Activated T-helper 1 cell treated with anti-CD3 and anti-CD28 coated beads, Interleukin-12 subunit alpha, Interleukin-12 subunit beta, Interleukin-2, Interleukin-4 antibody, amounts not matched to agents 30 ng/mL and 10 ng/mL and 1 ng/mL, durations not matched to agents 14 hours and 24 hours and 36 hours (primary cell): ENCODE results near the gene CHST6. TPM values are rescaled to one million over a fixed set of nuclear protein-coding genes. Genes with fewer than 3 reads are reported as not detected.

Experiments
- DNase-seq: peaks from one replicate; pipeline ENCODE4 v3.0.0; 2021; ENCODE audit warnings: low spot score
- H3K27ac Mint-ChIP-seq: one replicate; pipeline ENCODE4 v1.8.0; 2021; ENCODE audit warnings: mild to moderate bottlenecking, mixed read lengths
- H3K27me3 Mint-ChIP-seq: one replicate; pipeline ENCODE4 v1.8.0; 2022; ENCODE audit warnings: mild to moderate bottlenecking, moderate library complexity, mixed read lengths; ENCODE audit not compliant: insufficient read depth
- H3K36me3 Mint-ChIP-seq: one replicate; pipeline ENCODE4 v1.8.0; 2021; ENCODE audit warnings: low read depth, mixed read lengths
- H3K4me1 Mint-ChIP-seq: one replicate; pipeline ENCODE4 v1.8.0; 2021; ENCODE audit warnings: low read depth, mixed read lengths
- H3K4me3 Mint-ChIP-seq: one replicate; pipeline ENCODE4 v1.8.0; 2021; ENCODE audit warnings: mild to moderate bottlenecking, moderate library complexity, mixed read lengths
- H3K9me3 Mint-ChIP-seq: one replicate; pipeline ENCODE4 v1.8.0; 2021; ENCODE audit warnings: mixed read lengths
- intact Hi-C: fragments of 100-400 bp; cut with micrococcal nuclease; formaldehyde crosslinking; loops from one replicate; pipeline ENCODE4 v1.15.1; 2024
- total RNA-seq: library from RNA; stranded (reverse); gene quantifications from 2 replicates; pipeline ENCODE4 v1.2.3, GENCODE V29; 2022

CHST6 gene
- total RNA-seq, 1 donor from 2014 or later: not detected

DNA sequence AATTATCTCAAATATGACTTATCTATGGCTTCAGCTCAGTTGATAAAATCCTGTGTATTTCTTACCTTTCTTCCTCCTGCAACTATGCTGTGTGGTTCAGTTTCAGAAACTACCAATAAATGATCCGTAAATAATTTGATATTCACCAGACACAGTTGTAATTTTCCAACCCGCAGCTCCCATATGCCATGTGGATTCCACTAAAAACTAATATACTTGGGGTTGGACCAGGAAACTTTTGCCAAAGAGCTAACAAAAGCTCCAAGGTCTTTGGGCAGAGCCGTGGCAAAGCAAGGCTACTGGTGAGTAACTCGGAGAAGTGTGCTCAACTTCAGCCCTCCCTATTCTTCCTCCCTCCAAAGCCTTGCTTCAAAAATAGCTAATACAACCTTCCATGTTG lies 2.3 kb upstream of the CHST6 start:
- Mint-ChIP-seq H3K9me3 (no peaks in the 10 kb centered on the region), H3K4me1 (no peaks in the 10 kb centered on the region), H3K27ac (no peak overlapping the region), H3K36me3 (no peaks in the 10 kb centered on the region), H3K27me3 (peaks cover 30% of the 10 kb centered on the region), H3K4me3 (no peak overlapping the region)
- no peak for DNase-seq
- intact Hi-C loops: no loop called here

DNA sequence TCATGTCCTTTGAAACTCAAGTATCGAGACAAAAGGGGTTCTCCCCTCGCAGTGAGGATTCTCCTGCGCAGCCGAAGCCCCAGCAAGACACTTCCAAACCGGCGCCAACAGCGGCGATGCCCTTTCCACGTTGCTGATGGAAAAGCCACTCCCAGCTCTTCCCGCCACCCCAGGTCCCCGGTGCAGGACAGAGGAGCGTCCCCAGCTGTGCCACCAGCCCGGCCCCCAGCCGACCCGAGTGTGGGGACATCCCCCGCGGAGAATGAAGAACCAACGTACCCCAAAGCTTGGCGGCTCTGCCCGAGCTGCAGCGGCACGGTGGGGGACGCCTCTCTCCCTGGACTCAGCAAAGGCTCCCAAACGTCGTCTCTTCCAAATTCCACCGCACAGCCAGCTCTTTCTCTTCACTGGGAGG lies 573 bp downstream of the CHST6 start:
- H3K9me3 Mint-ChIP-seq: no peaks in the 10 kb centered on the region
- no peak for DNase-seq
- H3K27ac Mint-ChIP-seq: no peak overlapping the region
- no peak overlapping the region for H3K4me3 Mint-ChIP-seq
- intact Hi-C loops: no loop called here
- H3K27me3 Mint-ChIP-seq: peaks cover 32% of the 10 kb centered on the region
- no peaks in the 10 kb centered on the region for H3K36me3 Mint-ChIP-seq
- no peaks in the 10 kb centered on the region for H3K4me1 Mint-ChIP-seq

DNA sequence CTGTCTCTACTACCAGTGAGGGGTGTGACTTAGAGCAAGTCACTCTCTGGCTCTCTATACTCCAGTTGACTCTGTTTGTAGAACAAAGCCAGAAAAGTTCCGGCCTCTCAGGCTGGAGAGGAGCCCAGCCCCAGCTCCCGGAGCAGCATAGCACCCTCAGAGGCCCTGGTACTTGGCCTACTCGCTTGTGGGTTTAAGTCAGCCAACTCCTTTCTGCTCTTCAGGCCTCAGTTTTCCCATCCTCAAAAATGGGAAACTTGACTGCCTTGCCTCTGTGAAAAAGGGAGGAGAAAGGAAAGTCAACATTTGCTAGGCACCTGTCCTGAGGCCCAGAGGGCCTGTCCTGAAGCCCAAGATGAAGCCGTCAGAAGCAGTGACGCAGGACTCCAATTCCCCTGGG lies 1.1 kb downstream of the CHST6 start:
- intact Hi-C loops: no loop called here
- no peak overlapping the region for H3K27ac Mint-ChIP-seq
- no peak for DNase-seq

DNA sequence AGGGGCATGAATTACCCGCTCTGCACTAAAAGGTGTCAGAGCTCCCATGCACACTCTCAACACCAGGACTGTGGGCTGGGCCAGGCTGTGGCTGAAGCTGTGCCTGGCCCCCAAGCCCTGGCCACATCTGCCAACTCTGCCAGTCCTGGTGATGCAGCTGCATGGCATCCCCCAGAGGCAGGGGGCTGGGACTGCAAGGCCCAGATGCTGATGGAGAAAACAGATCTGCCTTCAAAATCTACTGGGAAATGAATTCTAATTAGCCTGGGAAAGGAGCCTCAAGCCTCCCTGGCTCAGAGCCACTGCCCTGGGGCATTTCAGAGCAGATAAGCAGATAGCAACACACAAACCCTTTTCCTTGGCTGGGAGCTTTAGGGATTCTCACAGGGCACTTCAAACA lies 3.4 kb downstream of the CHST6 start:
- DNase-seq: no peak
- Mint-ChIP-seq H3K4me3 (no peak overlapping the region), H3K9me3 (no peaks in the 10 kb centered on the region), H3K27me3 (peaks cover 26% of the 10 kb centered on the region), H3K27ac (no peak overlapping the region), H3K4me1 (no peaks in the 10 kb centered on the region), H3K36me3 (no peaks in the 10 kb centered on the region)
- intact Hi-C loops: no loop called here

More for the DNA sequence above, 1.1 kb downstream of the CHST6 start:
- no peak overlapping the region for H3K4me3 Mint-ChIP-seq
- H3K4me1 Mint-ChIP-seq: no peaks in the 10 kb centered on the region
- no peaks in the 10 kb centered on the region for H3K9me3 Mint-ChIP-seq
- peaks cover 30% of the 10 kb centered on the region for H3K27me3 Mint-ChIP-seq
- H3K36me3 Mint-ChIP-seq: no peaks in the 10 kb centered on the region

DNA sequence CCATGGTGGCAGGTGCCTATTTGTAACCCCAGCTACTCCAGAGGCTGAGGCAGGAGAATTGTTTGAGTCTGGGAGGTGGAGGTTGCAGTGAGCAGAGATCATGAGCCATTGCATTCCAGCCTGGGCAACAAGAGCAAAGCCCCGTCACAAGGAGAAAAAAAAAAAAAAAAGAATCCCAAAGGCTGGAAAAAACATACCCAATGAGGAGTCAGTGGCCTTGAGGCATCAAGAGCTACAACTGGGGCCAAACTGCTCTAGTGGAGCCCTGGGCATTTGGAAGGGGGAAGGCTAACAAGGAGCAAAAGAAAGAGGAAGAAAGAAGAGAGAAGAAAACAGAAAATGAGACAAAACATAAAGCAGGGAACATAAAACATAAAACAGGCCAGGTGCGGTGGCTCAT lies 6.9 kb downstream of the CHST6 start:
- H3K27me3 Mint-ChIP-seq: peaks cover 17% of the 10 kb centered on the region
- no peak for DNase-seq
- H3K4me1 Mint-ChIP-seq: no peaks in the 10 kb centered on the region
- no peak overlapping the region for H3K27ac Mint-ChIP-seq
- H3K36me3 Mint-ChIP-seq: no peaks in the 10 kb centered on the region
- H3K9me3 Mint-ChIP-seq: no peaks in the 10 kb centered on the region
- H3K4me3 Mint-ChIP-seq: no peak overlapping the region
- intact Hi-C loops: no loop called here

DNA sequence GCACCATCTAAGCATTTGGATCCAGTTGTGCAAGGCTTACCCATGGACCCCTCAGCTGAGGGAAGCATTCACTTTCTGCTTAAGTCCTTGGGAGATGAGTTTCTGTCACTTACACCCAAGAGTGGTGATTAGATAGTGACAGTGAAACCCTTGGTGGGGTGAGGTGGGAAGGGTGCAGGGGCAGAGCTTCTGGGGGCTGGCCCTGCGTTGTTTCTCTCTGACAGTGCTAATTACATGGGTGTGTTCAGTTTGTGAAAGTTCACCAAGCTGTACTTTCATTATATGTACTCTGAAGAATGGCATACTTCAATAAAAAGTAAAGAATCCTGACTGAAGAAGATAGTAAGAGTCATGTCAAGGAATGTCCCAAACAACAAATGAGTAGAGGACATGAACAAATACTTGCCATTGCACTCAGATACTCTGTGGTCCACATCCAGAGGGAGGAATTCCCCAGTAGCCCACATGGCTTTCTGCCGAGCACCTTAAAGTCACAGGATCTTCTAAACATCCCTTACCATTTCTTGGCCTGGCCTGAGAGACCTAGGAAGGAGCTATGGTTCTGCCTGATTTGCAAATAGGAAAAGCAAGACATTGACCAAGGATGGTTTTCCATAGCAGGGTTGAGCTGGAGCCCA lies 8.4 kb downstream of the CHST6 start:
- intact Hi-C loops: no loop called here
- no peaks in the 10 kb centered on the region for H3K36me3 Mint-ChIP-seq
- no peak for DNase-seq
- H3K4me1 Mint-ChIP-seq: no peaks in the 10 kb centered on the region
- no peak overlapping the region for H3K27ac Mint-ChIP-seq
- peaks cover 11% of the 10 kb centered on the region for H3K27me3 Mint-ChIP-seq
- H3K4me3 Mint-ChIP-seq: no peak overlapping the region
- no peaks in the 10 kb centered on the region for H3K9me3 Mint-ChIP-seq

DNA sequence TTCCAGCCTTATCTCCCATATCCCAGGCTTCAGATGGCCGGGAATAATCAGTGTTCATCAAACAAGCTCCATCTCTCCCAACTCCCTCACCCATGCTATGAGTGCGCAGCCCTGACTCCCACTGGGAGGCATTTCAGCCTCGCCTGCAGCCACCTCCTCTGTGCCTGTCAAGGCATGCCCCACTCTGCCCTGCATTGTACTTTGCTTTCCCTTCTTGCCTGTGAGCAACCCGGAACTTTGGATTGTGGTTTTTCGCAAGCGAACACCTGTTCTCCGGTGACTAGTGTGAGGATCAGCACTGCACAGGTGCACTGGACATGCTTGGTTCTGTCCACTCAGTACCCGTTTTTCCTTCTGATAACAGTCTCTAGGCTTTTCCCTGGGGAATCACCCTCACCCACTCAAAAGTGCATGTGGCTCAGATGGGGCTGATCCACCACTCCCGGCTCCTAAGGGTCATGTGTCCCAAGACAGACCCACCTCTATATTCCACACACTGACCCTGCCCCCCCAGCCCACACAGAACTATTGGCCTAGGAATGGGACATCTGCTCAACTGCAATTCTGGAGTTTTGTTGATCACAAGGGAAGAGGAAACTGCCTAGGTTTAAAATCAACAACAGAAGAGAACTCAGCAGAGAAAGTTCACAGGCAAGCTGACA lies 9.1 kb downstream of the CHST6 start:
- Mint-ChIP-seq H3K27me3 (peaks cover 11% of the 10 kb centered on the region), H3K9me3 (no peaks in the 10 kb centered on the region), H3K36me3 (no peaks in the 10 kb centered on the region), H3K27ac (no peak overlapping the region), H3K4me1 (no peaks in the 10 kb centered on the region), H3K4me3 (no peak overlapping the region)
- intact Hi-C loops: no loop called here
- no peak for DNase-seq

DNA sequence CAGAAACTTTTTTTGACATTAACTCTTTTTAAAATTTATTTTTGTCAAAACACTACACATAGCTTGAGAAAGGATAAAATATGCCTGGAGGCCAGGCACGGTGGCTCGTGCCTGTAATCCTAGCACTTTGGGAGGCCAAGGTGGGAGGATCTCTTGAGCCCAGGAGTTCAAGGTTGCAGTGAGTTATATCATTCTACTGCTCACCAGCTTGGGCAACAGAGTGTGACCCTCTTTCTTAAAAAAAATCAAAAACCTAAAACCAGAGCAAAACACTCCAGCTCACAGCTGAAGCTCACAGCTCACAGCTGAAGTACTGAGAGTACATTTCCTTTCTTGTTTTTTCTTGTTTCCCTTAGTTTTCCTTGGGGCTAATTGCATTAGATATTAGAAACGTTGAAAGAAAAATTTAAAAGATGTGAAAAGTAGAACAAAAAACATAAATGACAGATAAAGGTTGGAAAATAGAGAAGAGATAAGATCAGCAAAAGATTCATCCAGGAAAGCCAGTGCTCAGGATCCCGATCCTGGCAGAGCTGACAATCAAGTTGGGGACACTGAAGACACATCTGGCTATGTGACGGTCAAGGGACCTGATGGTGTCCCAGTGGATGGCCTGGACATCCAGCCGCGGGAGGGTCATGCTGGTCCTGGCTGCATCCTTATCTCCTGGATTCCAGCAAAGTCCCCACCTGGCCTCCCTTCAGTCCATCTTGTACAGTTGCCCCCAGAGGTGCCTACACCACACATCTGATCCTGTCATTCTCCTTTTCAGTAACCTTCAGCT lies 9.8 kb downstream of the CHST6 start:
- Mint-ChIP-seq H3K9me3 (no peaks in the 10 kb centered on the region), H3K27me3 (peaks cover 11% of the 10 kb centered on the region), H3K4me3 (no peak overlapping the region), H3K36me3 (no peaks in the 10 kb centered on the region), H3K27ac (no peak overlapping the region), H3K4me1 (no peaks in the 10 kb centered on the region)
- intact Hi-C loops: no loop called here
- DNase-seq: no peak

DNA sequence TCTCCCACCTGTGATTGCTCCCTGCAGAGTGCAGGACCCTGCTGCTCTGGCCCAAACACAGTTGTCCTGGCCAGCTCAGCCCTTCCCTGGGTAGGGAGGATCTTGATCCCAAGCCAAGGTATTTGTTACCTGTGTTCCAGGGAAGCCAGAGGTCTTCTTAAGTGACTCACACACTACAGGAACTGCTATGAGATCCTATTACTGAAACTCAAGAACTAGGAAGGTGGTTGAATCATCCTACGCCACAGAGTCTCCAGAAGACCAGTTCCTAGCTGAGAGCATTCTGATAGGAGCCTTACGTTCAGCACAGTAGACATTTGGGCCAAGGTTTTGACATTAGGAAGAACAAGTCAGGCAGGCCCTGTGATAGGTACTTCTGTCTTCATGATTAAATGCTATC lies 12.0 kb downstream of the CHST6 start:
- no peaks in the 10 kb centered on the region for H3K4me1 Mint-ChIP-seq
- no peaks in the 10 kb centered on the region for H3K9me3 Mint-ChIP-seq
- intact Hi-C loops: no loop called here
- no peak overlapping the region for H3K4me3 Mint-ChIP-seq
- no peaks in the 10 kb centered on the region for H3K36me3 Mint-ChIP-seq
- no peak overlapping the region for H3K27ac Mint-ChIP-seq
- no peak for DNase-seq
- peaks cover 8% of the 10 kb centered on the region for H3K27me3 Mint-ChIP-seq

DNA sequence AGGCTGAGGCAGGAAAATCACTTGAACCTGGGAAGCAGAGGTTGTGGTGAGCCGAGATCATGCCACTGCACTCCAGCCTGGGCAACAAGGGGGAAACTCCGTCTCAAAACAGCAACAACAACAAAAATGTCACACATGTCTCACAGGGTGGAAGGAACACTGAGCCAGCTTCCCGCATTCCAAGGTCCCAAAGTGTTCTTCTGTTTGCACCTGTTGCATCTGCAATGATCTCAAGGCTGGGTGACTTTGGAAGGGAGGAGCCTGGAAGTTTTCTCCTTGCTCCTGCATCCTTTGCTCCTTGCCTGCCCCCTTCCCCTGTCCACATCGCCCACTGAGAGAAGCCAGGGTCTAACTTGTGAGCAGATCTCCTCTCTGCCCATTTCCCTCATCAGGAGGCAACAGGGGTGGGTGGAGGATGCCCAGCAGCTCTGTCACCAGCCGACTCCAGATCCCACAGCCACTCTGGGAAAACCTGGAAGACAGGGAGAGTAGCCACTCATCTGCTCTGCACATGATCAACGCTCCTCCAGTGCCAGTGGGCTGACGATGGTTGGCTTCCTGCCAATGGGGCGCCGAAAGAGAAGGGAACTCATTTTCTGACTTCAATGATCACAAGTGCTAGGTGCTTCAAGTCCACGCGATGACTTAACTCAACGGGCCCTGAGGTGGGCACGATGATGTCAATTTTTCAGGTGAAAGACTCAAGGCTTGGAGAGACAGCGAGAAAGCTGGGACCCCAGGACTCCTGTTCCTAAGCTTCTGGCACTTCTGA lies 12.6 kb downstream of the CHST6 start:
- H3K36me3 Mint-ChIP-seq: no peaks in the 10 kb centered on the region
- no peak overlapping the region for H3K27ac Mint-ChIP-seq
- intact Hi-C loops: no loop called here
- peaks cover 11% of the 10 kb centered on the region for H3K27me3 Mint-ChIP-seq
- no peaks in the 10 kb centered on the region for H3K9me3 Mint-ChIP-seq
- DNase-seq: no peak
- no peaks in the 10 kb centered on the region for H3K4me1 Mint-ChIP-seq
- H3K4me3 Mint-ChIP-seq: no peak overlapping the region

DNA sequence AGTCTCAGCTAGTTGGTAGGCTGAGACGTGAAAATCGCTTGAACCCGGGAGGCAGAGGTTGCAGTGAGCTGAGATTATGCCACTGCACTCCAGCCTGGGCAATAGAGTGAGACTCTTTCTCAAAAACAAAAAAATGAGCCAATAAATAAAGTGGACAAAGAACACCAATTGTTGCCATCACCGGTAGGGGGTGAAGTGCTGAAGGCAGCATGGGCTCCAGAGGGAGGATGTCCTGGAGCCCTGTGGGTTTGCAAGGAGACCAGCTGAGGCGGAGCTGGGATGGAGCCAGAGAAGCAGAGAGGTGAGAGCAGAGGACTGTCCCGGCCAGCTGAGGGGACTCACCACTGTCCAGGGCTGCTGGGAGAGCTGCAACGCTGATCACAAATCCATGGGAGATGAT lies 13.8 kb downstream of the CHST6 start:
- Mint-ChIP-seq H3K36me3 (no peaks in the 10 kb centered on the region), H3K9me3 (no peaks in the 10 kb centered on the region), H3K4me1 (no peaks in the 10 kb centered on the region), H3K27me3 (peaks cover 9% of the 10 kb centered on the region), H3K27ac (no peak overlapping the region), H3K4me3 (no peak overlapping the region)
- intact Hi-C loops: no loop called here
- no peak for DNase-seq

DNA sequence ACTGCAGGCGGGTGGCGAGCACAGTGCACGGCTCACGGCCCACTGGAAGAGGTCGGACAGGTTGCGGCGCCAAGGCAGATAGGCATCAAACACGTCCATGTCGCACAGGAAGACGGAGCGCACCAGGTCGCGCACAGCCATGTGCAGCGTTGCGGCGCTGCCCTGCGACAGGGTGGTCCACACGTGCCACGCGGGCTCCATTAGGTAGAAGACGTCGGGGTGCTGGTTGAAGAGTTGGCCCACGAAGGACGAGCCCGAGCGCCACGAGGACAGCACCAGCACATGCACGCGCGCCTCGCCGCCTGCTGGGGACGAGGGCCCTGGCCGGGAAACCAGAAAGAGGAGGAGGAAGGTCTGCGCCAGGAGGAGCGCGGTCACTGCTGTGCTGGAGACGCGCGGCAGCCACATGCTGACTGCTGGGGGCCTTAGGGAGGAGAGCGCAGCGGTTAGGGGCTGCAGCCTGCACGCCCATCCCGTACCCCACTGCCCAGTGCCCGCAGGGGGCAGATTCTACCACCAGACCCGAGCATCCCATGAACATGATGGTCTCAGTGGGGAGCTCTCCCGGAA lies 15.7 kb downstream of the CHST6 start:
- Mint-ChIP-seq H3K36me3 (no peaks in the 10 kb centered on the region), H3K27me3 (peaks cover 2% of the 10 kb centered on the region), H3K27ac (no peak overlapping the region), H3K4me1 (no peaks in the 10 kb centered on the region), H3K9me3 (no peaks in the 10 kb centered on the region), H3K4me3 (no peak overlapping the region)
- intact Hi-C loops: no loop called here
- DNase-seq: no peak
